Aorta (tissue), 5 donors: ENCODE data around the gene SLC15A4. TPM values are rescaled to one million over a fixed set of nuclear protein-coding genes. Genes with fewer than 3 reads are reported as not detected.
"Not testable (repeated sequence)": the region's sequence is repeated elsewhere in the genome, so short reads cannot be mapped to it uniquely, and the experiment has no call there.

ENCODE experiments used
- ATAC-seq: fragments of 200-7000 bp; cut with Tn5 transposase; one replicate; pipeline ENCODE4 v1.9.1; 2022; ENCODE audit warnings: moderate library complexity; ENCODE audit not compliant: low FRiP score
- DNase-seq, 2 donors: peaks; one replicate each; pipeline ENCODE4 v3.0.0-alpha.2; 2020
- H3K27ac ChIP-seq, 2 donors: one replicate each; pipeline ENCODE4 v1.5.1; 2013; ENCODE audit warnings: low read length in 2 of 2, mild to moderate bottlenecking in 2 of 2, moderate library complexity in 2 of 2, control low read depth in 1 of 2, inconsistent platforms in 1 of 2, low read depth in 1 of 2
- H3K27me3 ChIP-seq, 2 donors: one replicate each; pipeline ENCODE4 v1.6.1; 2013; ENCODE audit warnings: control low read depth in 1 of 2, low read length in 1 of 2, mild to moderate bottlenecking in 1 of 2, moderate library complexity in 1 of 2; ENCODE audit not compliant: insufficient read depth in 2 of 2, control insufficient read depth in 1 of 2
- H3K36me3 ChIP-seq, 2 donors: one replicate each; pipeline ENCODE4 v1.6.1; 2013; ENCODE audit warnings: control low read depth in 1 of 2, low read length in 1 of 2, mild to moderate bottlenecking in 1 of 2; ENCODE audit not compliant: insufficient read depth in 2 of 2, control insufficient read depth in 1 of 2
- H3K4me1 ChIP-seq, 2 donors: one replicate each; pipeline ENCODE4 v1.6.1; 2013; ENCODE audit warnings: low read length in 2 of 2, control low read depth in 1 of 2, mild to moderate bottlenecking in 1 of 2, moderate library complexity in 1 of 2; ENCODE audit not compliant: insufficient read depth in 2 of 2, control insufficient read depth in 1 of 2
- H3K4me3 ChIP-seq, 2 donors: one replicate each; pipeline ENCODE4 v1.5.1; 2013; ENCODE audit warnings: low read length in 2 of 2, control low read depth in 1 of 2, mild to moderate bottlenecking in 1 of 2
- H3K9me3 ChIP-seq: one replicate; pipeline ENCODE4 v1.6.1; 2013; ENCODE audit warnings: mild to moderate bottlenecking, low read length; ENCODE audit not compliant: control insufficient read depth
- WGBS, 2 donors: extraction: QIAGEN DNeasy Blood & Tissue Kit; methylation state at CpG; one replicate each; pipeline ENCODE4 v1.1.7; 2013; 5-methylcytosine and 5-hydroxymethylcytosine counted together
- intact Hi-C, 2 donors: fragments of 100-400 bp; cut with DNase I; formaldehyde crosslinking; loops; one replicate each; pipeline versions ENCODE4 v1.14.2 to v1.15.0; 2022
- polyA plus RNA-seq, 2 donors: library from polyadenylated mRNA; stranded (reverse); fragments of 200-250 nt; gene quantifications; one replicate each; pipeline ENCODE4 v1.2.3, GENCODE V29; 2013
- total RNA-seq, 2 donors: library from RNA; stranded (reverse); fragmentation: NEBNext Ultra II Directional; extraction: Animal tissue kit (Norgen Biotek cat#: 25700); gene quantifications; one replicate each; pipeline ENCODE4 v1.2.1, GENCODE V29; 2021
- donor health status: healthy with polysubstance abuse.
- donor health status: Bipolar disorder and iron deficiency.
- donor health status: DM: no; HTN: no; CAD: no.
- donor health status: DM: no; HTN: no; CAD: no.
- donor health status: DM: yes; HTN: yes; CAD: no.

The SLC15A4 gene
- total and polyA plus RNA-seq, 4 donors: 16.0 to 38.6 (median 28.7) TPM

DNA sequence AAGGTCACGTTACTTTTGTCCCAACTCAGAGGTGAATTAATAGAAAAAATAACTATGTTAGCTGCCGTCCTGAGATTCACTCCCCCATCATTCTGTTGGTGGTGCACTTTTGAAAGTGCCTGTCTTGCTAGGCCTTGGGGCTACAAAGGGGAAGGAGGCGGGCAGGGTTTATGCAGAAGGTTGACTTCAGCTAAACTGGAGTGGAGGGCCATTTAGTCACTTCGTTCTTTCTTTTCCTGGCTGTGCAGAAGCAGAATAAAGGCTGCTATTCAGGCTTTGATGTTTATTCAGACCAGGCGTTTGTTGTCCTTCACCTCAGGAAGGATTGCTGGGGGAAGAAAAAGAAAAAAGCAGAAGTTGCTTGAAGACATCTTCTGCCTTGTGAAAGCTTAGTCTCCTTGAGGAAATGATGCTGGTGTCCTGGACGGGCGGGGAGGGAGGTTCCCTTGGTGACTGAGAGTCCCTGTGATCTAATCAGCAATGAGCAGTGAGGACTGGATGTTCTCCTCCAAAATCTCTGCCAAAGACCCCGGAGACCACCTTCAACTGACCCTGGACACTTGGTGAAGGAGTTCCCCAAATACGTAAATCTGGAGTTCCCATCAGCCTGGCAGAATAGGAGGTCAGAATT, 33.5 kb upstream of the SLC15A4 start:
- WGBS, 2 donors: 73 to 77% methylated on average over 9 of the region's 9 CpGs
- intact Hi-C loops: no loop called here
- H3K36me3 ChIP-seq: no peaks in the 10 kb centered on the region
- no peak overlapping the region for H3K27ac ChIP-seq
- ATAC-seq: no peak
- no peak overlapping the region for H3K4me3 ChIP-seq
- no peaks in the 10 kb centered on the region for H3K9me3 ChIP-seq
- no peaks in the 10 kb centered on the region for H3K4me1 ChIP-seq
- no peaks in the 10 kb centered on the region for H3K27me3 ChIP-seq
- no peak for DNase-seq

DNA sequence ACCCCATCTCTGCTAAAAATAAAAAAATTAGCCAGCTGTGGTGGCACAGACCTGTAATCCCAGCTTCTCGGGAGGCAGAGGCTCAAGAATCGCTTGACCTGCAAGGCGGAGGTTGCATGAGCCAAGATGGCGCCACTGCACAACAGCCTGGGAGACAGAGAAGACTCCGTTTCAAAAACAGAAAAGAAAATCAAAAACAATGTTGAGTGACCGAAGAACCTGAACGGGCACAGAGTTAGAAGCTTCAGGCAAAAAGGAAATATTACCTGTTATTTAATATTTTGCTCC, 33.0 kb upstream of the SLC15A4 start:
- 96% methylated on average over 7 of the region's 7 CpGs for WGBS, 2 donors
- no peak overlapping the region for H3K4me3 ChIP-seq
- H3K27me3 ChIP-seq: no peaks in the 10 kb centered on the region
- no peaks in the 10 kb centered on the region for H3K9me3 ChIP-seq
- no peaks in the 10 kb centered on the region for H3K4me1 ChIP-seq
- no peaks in the 10 kb centered on the region for H3K36me3 ChIP-seq
- ATAC-seq (no peak), DNase-seq (no peak)
- no peak overlapping the region for H3K27ac ChIP-seq
- intact Hi-C loops: no loop called here

DNA sequence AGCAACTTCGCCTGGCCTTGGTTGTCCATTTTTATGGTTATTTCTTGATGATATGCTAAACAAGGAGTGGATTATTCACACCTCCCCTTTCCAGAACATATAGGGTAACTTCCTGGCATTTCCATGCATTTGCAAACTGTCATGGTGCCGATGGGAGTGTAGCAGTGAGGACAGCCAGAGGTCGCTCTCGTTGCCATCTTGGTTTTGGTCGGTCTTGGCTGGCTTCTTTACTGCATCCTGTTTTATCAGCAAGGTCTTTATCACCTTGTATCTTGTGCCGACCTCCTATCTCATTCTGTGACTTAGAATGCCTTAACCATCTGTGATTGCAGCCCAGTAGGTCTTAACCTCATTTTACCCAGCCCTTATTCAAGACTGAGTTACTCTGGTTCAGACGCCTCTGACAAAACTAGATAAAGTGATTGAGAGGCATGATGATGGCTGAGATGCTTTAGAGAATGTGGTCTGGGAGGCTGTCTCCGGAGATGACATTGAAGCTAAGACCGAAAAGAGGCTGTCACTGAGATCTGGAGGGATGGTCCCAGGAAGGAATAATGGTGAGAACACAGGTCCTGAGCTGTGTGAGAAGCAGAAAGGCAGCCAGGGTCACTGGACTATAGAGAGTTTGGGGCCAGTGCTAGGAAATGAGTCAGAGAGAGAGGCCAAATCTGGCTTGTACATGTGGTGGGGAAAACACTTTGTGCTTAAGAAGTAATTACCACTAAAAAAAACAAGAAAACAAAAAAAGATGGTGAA, 32.5 kb upstream of the SLC15A4 start:
- DNase-seq (no peak), ATAC-seq (no peak)
- Histone ChIP-seq H3K4me1 (no peaks in the 10 kb centered on the region), H3K27ac (no peak overlapping the region), H3K9me3 (no peaks in the 10 kb centered on the region), H3K4me3 (no peak overlapping the region), H3K27me3 (no peaks in the 10 kb centered on the region), H3K36me3 (no peaks in the 10 kb centered on the region)
- intact Hi-C loops: no loop called here
- 87 to 89% methylated on average over 9 of the region's 9 CpGs for WGBS, 2 donors

- H3K4me3 ChIP-seq: peak overlapping the region in 1 of 2 donors; percentile 8
- no peaks in the 10 kb centered on the region for H3K4me1 ChIP-seq
- H3K27ac ChIP-seq: no peak overlapping the region
- DNase-seq: no peak
- no peaks in the 10 kb centered on the region for H3K9me3 ChIP-seq
- no peaks in the 10 kb centered on the region for H3K36me3 ChIP-seq
- WGBS, 2 donors: 1 to 2% methylated on average over 43 to 74 of the region's 74 CpGs
- H3K27me3 ChIP-seq: no peaks in the 10 kb centered on the region
- no peak for ATAC-seq
- intact Hi-C loops: no loop called here
Observed at GRCh38 chr12:128853600-128854197, 29.9 kb upstream of the SLC15A4 start.

DNA sequence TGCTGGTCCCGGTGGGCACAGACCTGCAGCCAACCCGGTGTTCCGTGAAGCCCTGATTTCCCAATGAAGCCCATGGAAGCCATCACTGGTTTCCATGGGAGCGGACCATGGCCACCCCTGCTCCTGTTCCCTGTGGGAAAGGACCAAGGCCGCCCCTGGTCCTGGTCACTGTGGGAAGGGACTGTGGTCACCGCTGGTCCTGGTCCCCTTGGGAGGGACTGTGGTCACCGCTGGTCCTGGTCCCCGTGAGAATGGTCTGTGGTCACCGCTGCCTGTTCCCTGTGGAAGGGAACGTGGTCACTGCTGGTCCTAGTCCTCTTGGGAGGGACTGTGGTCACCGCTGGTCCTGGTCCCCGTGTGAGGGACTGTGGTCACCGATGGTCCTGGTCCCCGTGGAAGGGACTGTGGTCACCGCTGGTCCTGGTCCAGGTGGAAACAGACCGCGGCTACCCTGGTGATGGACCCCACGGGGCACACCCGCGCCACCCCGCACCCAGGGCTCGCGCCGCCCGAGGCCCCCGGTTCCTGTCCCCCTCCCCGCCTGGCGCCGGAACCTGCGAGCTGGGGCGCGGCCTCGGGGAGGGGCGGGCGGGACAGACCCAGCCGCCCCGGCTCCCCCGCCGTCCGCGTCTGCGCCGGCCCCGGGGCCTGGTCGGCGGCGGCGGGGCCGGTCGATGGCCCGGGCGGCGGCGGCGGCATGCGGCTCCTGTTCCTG, 29.3 kb upstream of the SLC15A4 start, which contains the start of gene GLT1D1:
TSS of gene GLT1D1 (plus strand) at position 594 of the 715 bp plus-strand sequence. CDS start at position 698, 104 bp downstream.
- H3K36me3 ChIP-seq: no peaks in the 10 kb centered on the region
- ATAC-seq: peak; percentile 22
- intact Hi-C loops: no loop called here
- 23 to 64% methylated on average over 17 to 56 of the region's 56 CpGs for WGBS, 2 donors
- H3K4me1 ChIP-seq: no peaks in the 10 kb centered on the region
- peak in 1 of 2 donors; percentile 35 for DNase-seq
- H3K27me3 ChIP-seq: no peaks in the 10 kb centered on the region
- H3K4me3 ChIP-seq: peak within 1 kb of the TSS in 1 of 2 donors; percentile 8
- H3K9me3 ChIP-seq: no peaks in the 10 kb centered on the region
- H3K27ac ChIP-seq: no peak within 1 kb of the TSS

DNA sequence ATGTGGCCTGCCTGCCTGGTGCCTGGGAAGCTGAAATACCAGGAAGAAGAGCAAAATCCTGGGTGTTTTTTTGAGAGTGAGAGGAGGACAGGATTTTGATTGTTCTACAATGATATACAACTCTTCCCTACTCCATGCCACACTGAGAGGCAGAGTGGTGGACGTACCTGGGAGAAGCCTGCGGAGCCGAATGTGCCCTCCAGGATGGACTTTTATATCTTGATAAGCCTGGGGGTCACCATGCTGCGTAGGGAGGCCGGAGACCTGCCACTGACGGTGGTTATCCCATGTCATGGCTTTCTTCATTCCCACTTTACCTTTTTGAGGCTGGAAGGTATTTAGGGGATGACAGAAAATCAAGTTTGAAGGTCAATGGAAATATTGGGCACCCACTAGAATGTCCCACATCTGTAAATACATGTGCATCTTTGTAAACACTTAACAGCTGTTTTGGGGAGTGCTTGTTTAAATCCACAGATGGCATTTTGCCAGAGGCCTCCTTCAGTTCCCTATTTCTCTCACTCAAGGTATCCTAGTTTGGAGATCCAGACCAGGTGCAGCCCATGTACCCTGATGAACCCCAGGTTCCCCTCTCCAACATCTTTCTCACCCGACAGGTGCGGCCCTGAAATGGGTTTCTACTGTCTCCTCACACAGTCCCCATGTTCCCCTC, 28.4 kb upstream of the SLC15A4 start:
- 80 to 89% methylated on average over 8 of the region's 8 CpGs for WGBS, 2 donors
- Histone ChIP-seq H3K36me3 (no peaks in the 10 kb centered on the region), H3K27ac (no peak overlapping the region), H3K27me3 (no peaks in the 10 kb centered on the region), H3K4me1 (no peaks in the 10 kb centered on the region), H3K9me3 (no peaks in the 10 kb centered on the region), H3K4me3 (no peak overlapping the region)
- intact Hi-C loops: no loop called here
- ATAC-seq (no peak), DNase-seq (peak in 1 of 2 donors; percentile 12)

DNA sequence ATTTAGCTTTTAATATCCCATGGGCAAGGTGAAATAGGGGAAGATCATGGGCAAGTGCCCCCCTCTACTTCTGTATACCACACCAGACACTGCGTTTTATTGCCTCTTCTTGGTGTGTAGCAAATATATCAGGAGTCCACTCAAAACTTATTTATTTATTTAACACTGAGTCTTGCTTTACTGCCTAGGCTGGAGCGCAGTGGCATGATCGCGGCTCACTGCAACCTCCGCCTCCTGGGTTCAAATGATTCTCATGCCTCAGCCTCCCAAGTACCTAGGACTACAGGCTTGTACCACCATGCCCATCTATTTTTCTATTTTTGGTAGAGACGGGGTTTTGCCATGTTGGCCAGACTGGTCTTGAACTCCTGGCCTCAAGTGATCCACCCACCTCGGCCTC, 27.7 kb upstream of the SLC15A4 start:
- H3K36me3 ChIP-seq, H3K9me3 ChIP-seq, intact Hi-C loops, ATAC-seq, H3K27me3 ChIP-seq, H3K27ac ChIP-seq, H3K4me1 ChIP-seq, H3K4me3 ChIP-seq: not testable (repeated sequence)
- DNase-seq: peak in 1 of 2 donors; percentile 5
- 77 to 86% methylated on average over 7 of the region's 7 CpGs for WGBS, 2 donors

DNA sequence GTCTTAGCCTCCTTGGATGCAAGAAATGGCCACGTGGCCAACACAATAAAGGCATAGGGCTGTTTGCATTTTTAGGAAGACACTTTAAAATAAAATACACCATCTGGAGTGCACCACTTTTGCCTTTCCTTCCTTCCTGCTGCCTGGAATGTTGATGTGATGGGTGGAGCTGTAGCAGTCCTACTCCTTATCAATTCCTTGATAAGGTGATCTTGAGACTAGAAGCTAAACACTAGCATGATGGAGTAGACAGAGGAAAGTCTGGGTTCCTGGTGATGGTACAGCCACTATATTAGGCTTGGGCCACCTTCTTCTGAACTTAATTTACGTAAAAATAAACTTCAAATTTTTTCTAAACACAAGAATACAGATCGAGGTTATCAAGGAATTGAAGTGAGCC, 26.6 kb upstream of the SLC15A4 start:
- H3K27ac ChIP-seq: no peak overlapping the region
- H3K36me3 ChIP-seq: no peaks in the 10 kb centered on the region
- ATAC-seq (no peak), DNase-seq (no peak)
- H3K4me3 ChIP-seq: no peak overlapping the region
- intact Hi-C loops: no loop called here
- no peaks in the 10 kb centered on the region for H3K27me3 ChIP-seq
- 57 to 78% methylated on average over 3 of the region's 3 CpGs for WGBS, 2 donors
- H3K4me1 ChIP-seq: no peaks in the 10 kb centered on the region
- no peaks in the 10 kb centered on the region for H3K9me3 ChIP-seq
